SIG-M5 (cell line): ENCODE results near the gene AKIRIN1.
"Not testable (repeated sequence)": the region's sequence is repeated elsewhere in the genome, so short reads cannot be mapped to it uniquely, and the experiment has no call there.

Experiments
- DNase-seq: peaks from one replicate; lab custom pipeline; 2025; lab: John Stamatoyannopoulos, UW

Gene AKIRIN1

GRCh38 chr1:39046613-39047210, 55.6 kb downstream of the AKIRIN1 start:
- no peak for DNase-seq

GRCh38 chr1:39047374-39048229, 56.5 kb downstream of the AKIRIN1 start:
- DNase-seq: no peak

DNA sequence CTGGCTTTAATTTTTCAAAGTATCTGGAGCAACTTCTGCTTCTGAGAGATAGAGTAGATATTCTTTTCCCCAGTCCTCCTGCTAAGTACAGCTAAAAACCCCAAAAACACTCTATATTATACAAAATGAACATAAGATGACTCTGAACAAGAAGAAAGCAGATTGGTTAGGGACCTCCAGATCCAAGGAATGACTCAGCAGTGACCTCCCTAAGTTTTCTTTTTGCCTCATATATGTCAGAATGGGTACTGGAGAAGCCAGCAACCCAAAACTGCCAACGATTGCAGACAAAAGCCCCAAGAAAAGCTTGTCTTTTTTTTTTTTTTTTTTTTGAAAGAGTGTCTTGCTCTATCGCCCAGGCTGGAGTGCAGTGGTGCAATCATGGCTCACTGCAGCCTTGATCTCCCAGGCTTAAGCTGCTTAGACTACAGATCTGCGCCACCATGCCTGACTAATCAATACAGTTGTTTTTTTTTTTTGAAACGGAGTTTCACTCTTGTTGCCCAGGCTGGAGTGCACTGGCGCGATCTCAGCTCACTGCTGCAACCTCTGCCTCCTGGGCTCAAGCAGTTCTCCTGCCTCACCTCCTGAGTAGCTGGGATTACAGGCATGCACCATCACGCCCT, 57.8 kb downstream of the AKIRIN1 start:
- no peak for DNase-seq

- DNase-seq: no peak
Measured at GRCh38 chr1:39050001-39050400, 58.9 kb downstream of the AKIRIN1 start.

- not testable (repeated sequence) for DNase-seq
Measured at GRCh38 chr1:39051193-39051850, 60.2 kb downstream of the AKIRIN1 start.

GRCh38 chr1:39051956-39052355, 60.9 kb downstream of the AKIRIN1 start:
- DNase-seq: no peak

DNA sequence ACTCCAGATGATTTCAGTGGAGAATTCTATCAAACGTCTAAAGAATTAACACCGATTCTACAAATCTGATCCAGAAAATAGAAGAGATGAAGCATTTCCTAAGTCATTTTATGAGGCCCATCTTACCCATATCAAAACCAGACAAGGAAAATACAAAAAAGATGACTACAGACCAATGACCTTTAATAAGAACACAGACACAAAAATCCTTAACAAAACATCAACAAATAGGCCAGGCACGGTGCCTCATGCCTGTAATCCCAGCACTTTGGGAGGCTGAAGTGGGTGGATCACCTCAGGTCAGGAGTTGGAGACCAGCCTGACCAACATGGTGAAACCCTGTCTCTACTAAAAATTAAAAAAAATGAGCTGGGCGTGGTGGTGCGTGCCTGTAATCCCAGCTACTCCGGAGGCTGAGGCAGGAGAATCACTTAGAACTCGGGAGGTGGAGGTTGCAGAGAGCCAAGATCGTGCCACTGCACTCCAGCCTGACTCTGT, 64.2 kb downstream of the AKIRIN1 start:
- DNase-seq: not testable (repeated sequence)
